RWPE1 (cell line): ENCODE results near the gene UNC13C.

Source experiments
- CTCF ChIA-PET: fragments of 350-600 bp; sonication (Branson Sonifier 250); formaldehyde crosslinking; extraction: SDS; loops from one replicate; lab custom pipeline; 2021; lab: Yijun Ruan, JAX
- POLR2A ChIA-PET: fragments of 400-600 bp; formaldehyde crosslinking; extraction: SDS; loops from one replicate; lab custom pipeline; 2020; ENCODE audit warnings: antibody characterized with exemption; ENCODE audit not compliant: low non-redundant PET; lab: Yijun Ruan, JAX
- DNase-seq: peaks from one replicate; pipeline ENCODE4 v3.0.0; 2012; ENCODE audit warnings: low spot score
- H3K27ac ChIP-seq: fragments of 450-650 bp; 2 replicates; pipeline ENCODE4 v1.5.1; 2017
- TF ChIP-seq, protein P1 (sequence below): fragments of 450-650 bp; conservative IDR thresholded peaks from 2 replicates; pipeline ENCODE4 v1.5.1; 2017; ENCODE audit warnings: low read depth, mild to moderate bottlenecking

The UNC13C gene

DNA sequence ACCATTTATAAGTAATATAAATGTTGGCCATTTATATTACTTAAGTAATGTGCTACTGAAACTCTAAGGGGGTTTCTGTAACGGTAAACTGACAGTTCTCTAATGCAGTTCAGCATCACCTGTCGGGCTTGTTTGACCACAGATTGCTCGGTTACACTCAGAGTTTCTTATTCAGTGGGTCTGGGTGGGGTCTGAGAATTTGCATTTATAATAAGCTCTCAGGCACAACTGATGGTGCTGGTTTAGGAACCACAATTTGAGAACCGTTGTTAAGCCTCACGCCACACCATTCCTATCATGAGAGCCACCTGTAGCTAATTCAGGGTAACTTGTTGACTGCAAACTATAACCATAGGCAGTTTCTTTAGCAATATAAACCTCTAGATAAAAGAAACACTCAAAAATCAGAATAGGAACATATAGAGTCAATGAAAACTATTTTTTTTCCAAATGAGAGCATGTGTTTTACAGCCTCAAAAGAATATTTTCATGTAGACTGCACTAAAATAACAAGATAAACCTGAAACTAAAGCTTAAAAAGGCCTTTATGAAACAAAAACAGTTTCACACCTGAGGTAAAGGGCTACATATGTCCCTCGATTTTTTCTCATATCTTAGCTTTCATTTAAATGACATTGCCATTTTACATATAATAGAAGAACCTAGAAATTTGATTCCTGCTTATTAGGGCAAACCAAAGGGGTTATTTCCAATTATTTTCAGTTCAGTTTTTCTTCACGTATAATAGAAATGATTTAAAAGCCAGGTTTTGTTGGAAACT lies 604.8 kb downstream of the UNC13C start:
- TF ChIP-seq, protein P1, sequence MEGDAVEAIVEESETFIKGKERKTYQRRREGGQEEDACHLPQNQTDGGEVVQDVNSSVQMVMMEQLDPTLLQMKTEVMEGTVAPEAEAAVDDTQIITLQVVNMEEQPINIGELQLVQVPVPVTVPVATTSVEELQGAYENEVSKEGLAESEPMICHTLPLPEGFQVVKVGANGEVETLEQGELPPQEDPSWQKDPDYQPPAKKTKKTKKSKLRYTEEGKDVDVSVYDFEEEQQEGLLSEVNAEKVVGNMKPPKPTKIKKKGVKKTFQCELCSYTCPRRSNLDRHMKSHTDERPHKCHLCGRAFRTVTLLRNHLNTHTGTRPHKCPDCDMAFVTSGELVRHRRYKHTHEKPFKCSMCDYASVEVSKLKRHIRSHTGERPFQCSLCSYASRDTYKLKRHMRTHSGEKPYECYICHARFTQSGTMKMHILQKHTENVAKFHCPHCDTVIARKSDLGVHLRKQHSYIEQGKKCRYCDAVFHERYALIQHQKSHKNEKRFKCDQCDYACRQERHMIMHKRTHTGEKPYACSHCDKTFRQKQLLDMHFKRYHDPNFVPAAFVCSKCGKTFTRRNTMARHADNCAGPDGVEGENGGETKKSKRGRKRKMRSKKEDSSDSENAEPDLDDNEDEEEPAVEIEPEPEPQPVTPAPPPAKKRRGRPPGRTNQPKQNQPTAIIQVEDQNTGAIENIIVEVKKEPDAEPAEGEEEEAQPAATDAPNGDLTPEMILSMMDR, result no peak
- DNase-seq, result no peak
- CTCF ChIA-PET, result no interaction called here
- no peak overlapping the region for H3K27ac ChIP-seq
- POLR2A ChIA-PET, result no interaction called here

DNA sequence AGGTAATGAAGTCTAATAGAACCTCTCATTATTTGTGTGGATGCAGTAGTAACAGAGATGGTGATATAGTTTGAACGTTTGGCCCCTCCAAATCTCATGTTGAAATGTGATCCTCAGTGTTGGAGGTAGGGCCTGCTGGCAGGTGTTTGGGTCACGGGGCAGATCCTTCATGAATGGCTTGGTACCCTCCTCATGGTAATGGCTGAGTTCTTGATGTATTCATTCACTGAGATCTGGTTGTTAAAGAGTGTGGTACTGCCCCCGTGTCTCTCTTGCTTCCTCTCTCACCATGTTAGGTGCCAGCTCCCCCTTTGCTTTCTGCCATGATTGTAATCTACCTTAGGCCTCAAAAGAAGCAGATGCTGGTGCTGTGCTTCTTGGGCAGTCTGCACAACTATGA lies 606.8 kb downstream of the UNC13C start:
- CTCF ChIA-PET, result interaction anchor here (0.6 kb wide), 1 partner anchor 221 kb away, joined by 3 read pairs; no protein-coding TSS in a partner anchor
- H3K27ac ChIP-seq, result no peak overlapping the region
- POLR2A ChIA-PET, result no interaction called here
- no peak for DNase-seq
- TF ChIP-seq, protein P1, result no peak

DNA sequence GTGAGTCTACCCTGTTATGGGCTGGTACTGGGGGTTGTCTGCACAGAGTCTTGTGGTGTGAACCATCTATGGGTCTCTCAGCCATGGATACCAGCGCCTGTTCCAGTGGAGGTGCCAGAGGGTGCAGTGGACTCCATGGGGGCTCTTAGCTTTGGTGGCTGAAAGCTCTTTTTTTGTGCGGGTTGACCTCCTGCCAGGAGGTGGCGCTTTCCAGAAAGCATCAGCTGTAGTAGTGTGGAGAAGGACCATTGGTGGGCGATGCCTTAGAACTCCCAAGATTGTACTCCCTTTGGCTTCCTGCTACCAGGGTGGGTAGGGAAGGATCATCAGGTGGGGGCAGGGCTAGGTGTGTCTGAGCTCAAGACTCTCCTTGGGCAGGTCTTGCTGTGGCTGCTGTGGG lies 615.9 kb downstream of the UNC13C start:
- POLR2A ChIA-PET, result no interaction called here
- DNase-seq, result no peak
- CTCF ChIA-PET, result no interaction called here
- no peak overlapping the region for H3K27ac ChIP-seq
- TF ChIP-seq, protein P1, result no peak

DNA sequence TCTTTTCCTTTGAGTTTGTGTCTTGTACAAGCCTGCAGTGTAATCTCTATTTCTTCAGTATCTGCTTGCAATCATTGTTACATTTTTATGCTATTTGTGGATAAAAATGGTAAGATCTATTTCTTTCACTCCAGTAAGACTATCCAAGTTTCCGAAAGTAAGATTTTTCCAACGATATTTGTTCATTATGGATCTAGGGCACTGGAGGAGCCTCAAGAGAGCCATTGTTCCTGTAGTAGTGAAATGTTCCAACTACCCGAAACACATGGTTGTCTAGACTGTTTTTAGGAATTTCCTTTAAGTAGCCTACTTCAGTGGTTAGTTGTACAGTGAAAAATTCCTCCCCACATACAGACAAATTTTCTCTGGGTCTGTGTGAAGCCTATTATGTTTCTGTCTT lies 621.1 kb downstream of the UNC13C start:
- ChIA-PET POLR2A (no interaction called here), CTCF (no interaction called here)
- no peak for DNase-seq
- H3K27ac ChIP-seq, result no peak overlapping the region
- TF ChIP-seq, protein P1, result no peak

DNA sequence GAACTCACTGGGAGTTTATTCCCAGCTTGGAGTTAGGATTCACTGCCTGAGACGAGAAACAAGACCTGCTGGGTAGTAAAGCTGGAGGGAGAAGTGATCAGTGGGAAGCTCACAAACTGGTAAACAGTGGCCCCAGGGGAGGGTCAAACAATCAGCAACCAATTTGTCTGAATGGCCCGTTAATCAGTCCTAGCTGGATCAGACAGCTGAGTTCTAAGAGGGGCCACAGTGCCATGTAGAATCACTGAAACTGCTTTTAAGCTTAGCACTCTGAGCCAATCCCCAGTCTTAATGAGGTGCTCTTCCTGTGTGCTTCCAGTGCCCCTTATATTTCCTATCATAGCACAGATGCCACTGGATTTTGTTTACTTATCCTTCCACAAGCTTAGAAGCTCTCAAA lies 626.8 kb downstream of the UNC13C start:
- ChIA-PET CTCF (no interaction called here), POLR2A (no interaction called here)
- DNase-seq, result no peak
- no peak overlapping the region for H3K27ac ChIP-seq
- TF ChIP-seq, protein P1, result no peak

DNA sequence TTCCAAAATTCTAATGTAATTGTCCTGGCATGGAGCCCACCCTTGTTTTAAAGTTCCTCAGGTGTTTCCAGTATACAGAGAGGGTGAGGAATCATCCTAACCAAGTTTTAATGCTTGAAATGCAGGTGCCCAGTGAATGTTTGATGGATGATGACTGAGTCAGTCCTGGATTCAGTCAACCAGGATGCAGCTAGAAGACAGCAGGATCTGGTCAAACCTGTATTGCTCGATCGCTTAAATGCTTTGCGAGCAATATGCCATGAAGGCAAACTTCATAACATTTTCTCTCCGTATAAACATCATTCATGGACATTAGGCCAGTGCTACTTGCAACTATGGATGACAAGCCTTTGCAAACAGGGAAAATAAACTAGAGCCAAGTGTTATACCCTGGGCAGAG lies 627.3 kb downstream of the UNC13C start:
- TF ChIP-seq, protein P1, result no peak
- H3K27ac ChIP-seq, result no peak overlapping the region
- ChIA-PET POLR2A (no interaction called here), CTCF (no interaction called here)
- DNase-seq, result no peak
